Activated CD8-positive, alpha-beta memory T cell treated with anti-CD3 and anti-CD28 coated beads for 24 hours (primary cell): Measurements from ENCODE around the gene TSPAN9.

ENCODE experiments used
- DNase-seq: peaks from one replicate; pipeline ENCODE4 v3.0.0-alpha.2; 2020

TSPAN9 gene

DNA sequence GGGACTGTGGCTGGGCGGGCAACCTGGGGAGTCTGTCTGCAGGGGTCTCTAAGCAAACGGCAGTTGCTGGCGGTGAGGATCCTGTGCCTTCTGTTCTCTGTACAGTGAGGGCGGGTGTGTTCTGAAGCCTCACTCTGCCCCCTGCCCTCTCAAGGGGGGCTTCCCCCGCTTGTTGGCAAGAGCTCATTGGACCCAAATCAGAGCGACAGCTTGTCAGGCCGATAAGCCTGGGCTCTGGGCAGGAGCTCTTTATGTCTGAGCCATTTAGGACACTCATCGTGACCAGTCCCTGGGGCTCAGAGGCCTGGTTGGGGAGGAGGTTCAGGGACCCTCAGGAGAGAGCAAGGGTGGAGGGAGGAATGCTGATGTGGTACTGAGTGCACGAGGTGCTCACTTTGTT lies 136.0 kb downstream of the TSPAN9 start:
- DNase-seq = no peak

DNA sequence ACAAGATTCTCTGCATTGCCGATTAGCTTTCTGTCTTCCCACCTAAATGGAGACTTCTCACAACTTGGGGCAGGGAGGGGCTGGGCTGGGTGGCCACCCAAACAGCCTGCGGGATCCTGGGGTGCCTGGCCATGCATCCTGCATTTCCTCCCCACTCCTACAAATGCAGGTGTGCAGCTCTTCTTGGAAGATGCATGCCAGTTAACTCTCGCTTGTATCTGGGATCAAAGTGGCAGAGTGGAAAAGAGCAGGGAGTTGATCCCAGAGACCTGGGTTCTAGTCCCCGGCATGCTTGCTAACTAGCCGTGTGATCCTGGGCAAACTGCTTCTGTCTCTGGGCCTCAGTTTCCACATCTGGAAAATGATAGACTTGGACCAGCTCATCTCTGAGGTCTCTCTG lies 136.6 kb downstream of the TSPAN9 start:
- no peak for DNase-seq

DNA sequence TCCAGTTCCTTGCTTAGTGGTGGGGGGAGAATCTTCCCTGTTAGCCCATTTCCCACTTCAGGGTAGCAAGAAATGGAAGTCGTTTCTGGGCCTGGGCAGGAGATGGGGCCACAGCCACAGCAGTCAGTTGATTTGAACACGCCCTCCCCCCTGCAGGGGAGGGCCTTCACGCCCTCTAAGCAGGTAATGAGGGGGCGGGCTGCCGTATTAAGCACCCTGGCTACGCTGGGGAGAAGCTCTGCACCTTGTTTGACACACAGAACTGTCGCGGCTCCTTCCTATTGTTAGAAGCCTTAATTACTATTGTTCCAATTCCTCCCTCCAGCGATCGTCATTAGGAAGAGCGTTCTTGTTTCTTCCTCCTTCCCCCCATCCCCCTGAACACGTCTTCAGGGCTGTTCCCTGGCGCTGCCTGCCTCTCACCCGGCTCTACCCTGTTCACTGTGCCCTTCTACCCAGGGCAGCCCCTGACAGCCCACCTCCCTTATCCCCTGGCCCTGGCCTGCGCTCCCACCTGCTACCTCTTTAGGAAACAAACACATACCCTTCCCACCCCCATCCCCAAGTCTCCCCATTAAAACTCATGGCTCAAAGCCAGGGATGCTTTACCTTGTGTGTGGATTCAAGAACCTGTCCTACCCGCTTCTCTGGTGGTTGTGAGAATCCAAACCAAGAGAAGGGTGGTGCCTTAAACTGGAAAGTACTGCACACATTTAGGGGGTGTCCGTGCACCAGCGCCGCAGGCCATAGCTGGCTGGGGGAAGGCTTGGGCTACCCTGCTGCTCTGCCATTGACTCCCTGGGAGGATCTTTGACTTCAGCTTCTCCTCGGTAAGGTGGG lies 137.6 kb downstream of the TSPAN9 start:
- DNase-seq = no peak

DNA sequence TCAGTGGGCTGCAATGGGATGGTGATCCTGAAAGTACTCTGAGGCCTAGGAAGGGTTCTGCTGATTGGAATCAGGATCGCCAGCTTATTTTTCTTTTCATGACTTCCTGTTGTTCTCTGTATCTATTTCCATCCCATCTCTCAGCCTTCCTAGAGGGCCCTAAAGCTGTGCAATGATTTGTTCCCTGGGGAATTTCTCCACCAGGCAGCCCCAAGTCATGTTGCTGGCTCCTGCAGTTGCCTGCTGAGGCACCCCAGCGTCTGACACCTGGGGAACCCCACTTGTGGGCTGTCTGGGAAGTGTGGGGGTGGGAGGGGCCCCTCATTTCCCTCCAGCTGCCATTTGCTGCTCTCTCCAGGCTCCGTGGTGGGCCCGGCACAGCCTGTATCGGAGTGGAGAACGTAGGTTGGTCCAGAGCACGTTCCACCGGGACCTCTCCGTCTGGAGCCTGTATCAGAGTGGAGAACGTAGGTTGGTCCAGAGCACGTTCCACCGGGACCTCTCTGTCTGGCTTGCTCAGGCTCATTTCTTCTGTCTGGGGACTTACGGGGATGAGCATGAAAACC lies 138.3 kb downstream of the TSPAN9 start:
- DNase-seq = no peak

DNA sequence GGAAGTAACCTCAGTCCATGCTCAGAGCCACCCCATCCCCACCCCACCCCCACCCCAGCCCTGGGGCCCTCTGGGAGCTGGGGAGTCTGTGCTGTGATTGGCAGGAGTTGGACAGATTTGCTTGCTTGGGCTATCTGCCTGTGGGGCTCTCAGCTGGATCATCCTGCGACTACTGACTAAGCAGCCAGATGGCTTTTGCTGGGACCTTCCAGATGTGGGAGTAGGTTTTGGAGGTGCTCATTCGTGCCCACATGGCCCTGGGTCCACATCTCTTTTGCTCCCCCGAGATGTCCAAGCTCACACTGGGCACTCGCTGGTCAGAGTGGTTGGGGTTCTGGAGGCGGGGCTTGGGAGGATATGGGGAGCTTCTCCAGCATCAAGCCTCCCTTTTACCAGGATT lies 138.9 kb downstream of the TSPAN9 start:
- no peak for DNase-seq

DNA sequence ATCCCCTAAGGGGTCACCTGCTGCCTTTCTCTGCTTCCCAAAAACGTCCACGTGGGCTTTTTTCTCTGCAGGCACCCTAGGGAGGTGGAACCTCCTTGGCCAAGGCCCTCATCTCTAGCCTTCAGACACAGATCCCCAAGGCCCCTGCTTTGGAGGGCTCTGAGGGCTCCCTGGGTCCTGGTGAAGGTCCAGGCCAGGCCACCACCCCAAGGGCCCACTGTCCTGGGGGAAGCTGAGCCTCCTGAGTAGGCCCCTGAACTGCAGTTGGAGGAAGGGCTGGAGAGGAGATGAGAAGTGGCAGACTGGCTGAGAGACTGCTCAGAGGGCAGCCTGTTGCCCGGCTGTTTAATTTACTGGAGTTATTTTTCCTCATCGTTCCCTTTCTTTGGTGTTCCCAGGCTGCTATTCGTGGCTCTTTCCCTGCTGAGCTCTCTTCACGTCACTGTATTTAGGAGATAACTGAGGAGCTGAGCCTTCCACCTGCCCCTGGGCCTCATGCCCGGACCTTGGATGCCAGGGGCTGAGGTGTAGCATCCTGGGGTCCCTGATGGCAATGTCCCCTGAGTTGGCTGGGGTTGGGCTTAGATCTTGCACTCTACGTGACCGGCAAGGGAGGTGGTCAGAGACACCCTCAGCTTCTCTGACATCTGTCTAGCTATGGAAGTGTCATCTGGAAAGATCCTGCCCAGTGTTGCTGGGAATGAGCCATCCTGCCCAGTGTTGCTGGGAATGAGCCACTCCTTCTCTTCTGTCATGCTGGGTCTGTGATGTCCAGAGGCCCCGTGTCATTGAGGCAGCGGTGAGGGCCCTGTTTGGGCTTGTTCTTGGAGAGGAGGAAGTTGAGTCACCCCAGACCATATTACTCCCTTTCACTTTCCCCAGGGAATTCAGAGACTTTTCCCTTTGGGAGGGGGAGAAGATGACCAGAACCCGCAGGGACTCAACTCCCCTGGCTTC lies 139.8 kb downstream of the TSPAN9 start:
- DNase-seq = no peak

DNA sequence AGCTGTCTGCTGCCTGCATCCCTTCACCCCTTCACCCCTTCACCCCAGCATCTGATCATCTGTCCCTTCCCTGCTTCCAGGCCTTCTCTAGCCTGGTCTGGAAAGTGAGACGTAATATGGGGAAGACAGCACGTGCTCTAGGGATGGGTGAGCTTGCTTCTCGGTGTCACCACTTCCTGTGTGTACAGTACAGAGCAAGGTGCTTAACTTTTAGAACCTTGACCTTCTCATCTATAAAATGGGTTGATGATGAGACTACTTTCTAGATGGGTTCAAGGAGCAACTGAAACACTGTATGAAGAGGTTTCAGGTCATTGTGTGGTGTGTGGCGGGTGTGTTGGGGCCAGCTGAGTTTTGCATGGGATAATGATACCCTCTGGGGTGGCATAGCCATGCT lies 140.5 kb downstream of the TSPAN9 start:
- no peak for DNase-seq

DNA sequence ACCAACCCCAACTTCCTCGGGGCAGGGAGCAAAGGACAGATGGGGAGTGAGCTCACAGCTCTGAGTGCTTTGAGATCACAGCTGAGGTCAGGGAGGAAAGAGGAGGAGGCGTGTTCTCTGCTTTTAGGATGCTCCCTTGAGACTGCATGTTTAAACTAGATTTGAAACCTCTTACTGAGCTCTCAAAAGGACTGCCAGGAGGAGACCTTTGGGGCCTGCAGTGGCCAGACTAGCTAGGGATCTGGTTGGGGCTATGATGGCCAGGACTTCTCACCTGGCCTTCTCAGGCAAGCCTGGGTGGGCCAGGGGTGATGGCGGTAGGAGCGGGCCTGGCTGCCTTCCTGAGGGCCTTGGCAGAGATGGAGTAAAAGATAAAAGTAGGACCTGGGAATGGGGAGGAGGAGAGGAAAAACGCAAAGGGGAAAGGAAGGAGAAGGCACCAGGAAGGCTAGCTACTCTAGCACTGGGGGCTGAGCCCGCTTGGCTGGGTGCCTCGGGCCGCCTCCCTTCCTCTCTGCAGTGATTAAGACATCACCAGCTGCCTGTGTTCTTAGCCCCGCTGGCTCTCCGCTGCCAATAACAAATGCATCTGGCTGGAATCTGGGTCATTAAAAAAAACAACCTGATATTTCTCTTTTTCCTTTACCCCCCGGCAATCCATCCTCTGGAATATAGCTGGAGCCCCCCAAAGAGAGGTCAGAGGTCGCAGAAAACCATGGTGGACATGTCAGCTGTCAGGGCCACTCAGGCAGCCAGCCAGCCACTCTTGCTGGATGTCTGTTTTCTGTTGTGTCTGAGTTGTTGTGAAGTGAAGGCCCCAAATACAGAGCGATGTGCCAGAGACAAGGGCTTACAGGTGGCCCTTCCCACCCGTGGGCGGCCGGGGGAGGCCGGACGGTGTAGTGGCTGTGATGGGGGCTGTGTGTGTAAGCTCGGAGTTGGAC lies 141.3 kb downstream of the TSPAN9 start:
- no peak for DNase-seq

DNA sequence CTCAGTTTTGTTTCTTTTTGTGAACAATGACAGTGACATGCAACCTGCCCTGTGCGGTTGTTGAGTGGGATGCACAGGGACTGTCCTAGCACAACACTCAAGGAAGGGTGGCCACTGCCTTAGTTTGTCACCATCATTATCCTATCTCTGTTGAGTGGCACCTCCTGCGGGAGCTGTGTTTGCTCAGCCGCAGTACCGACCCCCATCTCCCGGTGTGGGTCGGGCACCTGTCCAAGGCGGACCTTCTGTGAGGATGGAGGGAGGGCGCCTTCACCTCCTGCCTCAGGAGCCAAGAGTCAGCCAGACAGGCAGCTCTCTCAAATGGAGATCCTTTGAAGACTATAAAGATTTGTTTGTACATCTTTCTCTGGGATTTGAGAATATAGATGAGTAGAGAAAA lies 142.1 kb downstream of the TSPAN9 start:
- DNase-seq = no peak

DNA sequence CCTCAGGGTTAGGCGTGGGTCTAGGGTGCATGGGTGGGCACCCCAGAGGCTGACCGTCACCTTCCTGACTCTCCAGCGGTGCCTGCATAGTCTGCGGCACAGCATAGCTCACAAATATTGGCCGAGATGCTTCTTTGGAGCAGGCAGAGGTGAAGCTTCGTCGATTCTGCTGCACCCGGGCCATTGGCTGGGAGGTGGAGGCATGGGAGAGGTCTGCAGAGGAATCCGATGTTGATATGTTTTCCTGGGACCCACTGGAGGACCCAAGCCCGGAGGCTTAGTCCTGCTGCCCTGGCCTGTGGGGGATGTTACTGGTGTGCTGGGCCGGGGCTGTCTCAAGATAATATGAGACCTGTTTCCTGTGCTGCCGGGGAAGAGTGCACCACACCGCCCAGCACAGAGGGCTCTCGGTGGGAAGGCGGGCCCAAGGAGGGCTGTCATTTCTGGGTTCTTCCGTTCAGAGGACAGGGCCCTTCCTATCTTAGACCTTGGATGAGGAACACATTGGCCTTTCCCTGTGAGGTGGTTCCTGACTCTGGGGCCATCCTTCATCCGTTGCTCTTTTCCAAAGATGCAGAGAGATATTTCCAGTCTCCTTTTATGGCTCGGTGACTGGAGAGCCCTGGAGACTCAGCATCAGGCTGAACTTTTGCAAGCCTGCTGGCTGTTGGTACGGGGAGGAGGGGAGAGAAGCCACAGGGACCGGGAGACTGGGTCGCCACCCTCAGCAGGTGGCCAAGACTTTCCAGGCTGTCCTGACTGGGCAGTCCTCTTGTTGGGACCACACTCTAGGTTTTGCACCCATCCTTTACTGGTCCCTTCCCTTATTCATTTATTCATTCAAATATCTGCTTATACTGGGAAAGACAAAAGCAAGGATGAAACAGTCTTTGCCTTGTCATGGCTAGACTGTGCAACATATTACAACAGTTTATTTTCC lies 143.5 kb downstream of the TSPAN9 start:
- no peak for DNase-seq

DNA sequence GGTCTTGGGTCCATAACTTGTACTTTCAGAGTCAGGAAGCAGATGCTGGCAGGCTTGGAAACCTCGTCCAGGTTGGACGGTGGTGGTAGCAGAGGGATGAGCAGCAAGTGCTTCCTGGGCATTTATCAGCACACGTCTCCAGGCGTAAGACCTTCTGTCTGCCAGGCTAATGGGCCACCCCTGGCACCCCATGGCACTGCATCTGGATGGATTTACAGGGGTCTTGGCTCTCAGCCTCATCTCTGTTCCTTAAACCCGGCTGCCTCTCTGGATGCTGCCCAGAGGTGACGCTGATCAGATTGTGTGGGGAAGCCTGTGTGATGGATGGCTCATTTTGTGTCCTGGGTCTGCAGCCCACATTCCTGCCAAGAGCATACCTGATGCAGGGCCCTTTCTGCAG lies 145.1 kb downstream of the TSPAN9 start:
- no peak for DNase-seq

DNA sequence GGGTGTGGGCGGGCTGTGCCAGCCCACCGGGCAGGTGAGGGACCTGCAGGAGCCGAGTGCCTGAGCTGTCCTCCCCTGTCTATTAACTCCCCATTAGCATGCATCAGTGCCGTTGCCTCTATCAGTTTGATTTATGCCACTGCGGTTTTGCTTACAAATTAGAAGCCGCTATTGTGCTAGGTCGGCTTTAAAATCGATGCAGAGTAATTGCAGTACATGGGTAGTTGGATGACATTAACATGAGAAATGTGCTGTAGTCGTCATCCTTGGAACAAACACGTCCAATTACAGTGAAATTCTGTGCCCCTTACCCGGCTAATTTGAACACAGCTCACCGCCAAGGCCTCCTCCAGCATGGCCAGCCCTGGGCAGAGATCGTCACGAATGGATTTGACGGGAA lies 145.8 kb downstream of the TSPAN9 start:
- no peak for DNase-seq

DNA sequence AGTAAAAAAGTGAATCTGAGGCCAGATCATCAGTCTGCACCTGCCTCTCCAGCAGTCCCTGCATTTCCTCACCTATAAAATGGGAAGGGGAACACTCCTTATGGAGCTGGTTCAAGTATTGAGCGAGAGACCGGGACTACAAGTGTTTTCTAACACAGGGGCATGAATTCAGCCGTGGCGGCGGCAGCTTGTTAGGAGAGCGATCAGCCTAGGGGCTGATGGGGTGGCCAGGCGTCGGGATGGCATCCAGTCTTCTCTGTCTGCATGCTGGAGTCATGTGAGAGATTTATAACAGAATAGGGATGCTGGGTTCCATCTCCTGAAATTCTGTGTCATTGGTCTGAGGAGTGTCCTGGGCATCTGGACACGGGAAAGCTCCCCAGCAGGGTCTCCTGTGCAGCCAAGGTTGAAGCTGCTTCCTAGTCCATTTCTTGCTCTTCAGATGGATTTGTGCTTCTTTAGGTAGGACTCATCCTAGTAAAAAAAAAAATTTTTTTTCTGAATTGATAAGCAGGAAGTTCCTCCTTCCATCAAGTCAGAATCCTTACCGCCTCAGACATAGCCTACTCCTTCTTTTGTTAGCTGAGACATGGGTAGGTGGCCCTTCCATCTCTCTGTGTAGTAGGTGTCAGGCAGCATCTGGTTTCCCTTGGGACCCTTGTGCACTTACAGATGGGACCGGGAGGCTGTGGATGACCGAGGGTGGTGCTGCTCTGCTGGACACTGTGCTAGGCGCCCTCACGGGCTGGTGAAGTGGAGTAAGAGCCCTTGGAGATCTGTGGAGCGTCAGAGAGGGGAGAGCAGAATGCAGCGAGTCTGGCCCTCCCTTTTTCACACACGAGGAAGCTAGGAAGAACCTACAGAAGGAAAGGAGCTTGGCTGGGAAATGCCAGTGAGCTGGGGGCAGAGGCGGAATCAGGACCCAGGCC lies 146.7 kb downstream of the TSPAN9 start:
- DNase-seq = no peak

DNA sequence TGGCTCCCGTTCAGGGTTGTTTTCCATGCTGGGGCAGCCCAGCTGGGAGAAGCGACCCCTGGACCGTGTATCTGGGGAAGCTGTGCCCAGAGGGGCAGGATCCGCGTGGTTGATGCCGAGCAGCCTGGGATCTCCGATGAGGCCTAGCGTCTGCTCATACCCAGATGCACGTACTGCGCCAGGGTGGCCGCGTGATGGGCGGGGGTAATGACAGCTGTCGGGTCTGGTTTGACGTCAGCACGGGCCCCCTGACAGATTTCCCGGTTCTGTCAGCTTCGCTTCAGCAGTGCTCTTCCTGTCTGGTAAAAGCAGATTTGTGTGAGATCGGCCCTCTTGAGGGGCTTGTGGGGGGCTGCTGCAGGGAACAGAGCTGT lies 147.3 kb downstream of the TSPAN9 start:
- no peak for DNase-seq

DNA sequence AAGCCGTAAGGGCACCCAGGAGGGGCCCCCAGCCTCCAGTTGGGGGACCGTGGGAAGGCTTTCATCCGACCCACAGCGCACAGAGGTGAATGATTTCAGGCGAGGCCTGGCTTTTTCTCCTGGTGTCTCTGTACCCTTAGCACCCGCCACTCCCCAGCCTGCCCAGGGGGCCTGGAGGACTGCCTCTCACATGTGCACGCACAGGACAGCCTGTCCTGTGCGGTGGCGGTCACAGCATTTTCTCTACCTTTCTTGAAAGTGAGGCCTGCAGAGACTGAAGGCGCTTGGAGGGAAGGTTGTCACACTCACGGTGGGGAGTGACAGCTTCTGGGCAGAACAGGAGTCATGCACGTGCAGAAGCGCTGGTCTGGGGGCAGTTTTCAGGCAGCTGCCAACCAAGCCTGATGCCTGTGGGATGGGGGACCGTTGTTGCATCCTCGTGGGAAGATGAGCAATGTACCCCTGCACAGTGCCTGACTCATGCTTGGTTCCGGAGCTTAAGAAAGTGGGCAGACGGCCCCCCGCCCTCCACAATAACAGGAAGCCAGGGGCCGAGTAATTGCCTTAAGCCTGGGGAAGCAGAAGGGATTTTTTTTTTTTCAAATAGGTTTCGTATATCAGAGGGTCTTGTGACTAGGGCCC lies 148.1 kb downstream of the TSPAN9 start:
- no peak for DNase-seq

DNA sequence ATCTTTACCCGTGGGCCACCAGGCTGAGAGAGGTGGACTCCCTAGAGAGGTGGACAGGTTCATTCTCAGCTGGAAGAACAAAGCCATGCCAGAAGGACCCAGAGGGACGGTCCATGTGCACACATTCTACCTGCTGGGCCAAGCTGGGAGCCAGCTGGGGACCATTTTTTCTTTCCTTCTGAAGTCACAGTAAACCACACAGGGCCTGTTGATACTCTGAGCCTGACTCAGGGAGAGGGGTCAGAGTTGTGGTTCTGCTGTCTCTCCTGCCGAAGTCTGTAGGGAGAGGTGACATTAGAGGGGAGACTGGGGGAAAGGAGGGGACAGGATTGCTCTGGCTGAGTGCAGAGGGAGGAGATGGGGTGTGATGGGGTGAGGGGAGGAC lies 148.6 kb downstream of the TSPAN9 start:
- DNase-seq = no peak

DNA sequence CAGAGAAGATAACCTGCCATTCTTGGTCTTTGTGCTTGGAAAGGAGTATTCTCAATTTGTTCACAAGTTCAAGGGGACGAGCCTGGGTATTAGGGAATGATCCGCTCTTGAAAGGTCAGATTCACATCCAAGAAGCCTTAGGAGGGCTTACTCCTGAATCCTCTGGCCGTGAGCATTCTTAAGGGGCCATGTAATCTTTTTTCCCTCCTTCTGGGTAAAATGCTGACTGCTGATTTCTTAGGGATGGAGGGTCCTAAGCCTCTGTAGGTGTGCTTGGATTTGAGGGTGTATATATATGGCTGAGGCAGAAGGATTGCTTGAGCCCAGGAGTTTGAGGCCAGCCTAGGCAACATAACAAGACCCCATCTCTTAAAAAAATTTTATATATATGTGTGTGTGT lies 149.1 kb downstream of the TSPAN9 start:
- no peak for DNase-seq

DNA sequence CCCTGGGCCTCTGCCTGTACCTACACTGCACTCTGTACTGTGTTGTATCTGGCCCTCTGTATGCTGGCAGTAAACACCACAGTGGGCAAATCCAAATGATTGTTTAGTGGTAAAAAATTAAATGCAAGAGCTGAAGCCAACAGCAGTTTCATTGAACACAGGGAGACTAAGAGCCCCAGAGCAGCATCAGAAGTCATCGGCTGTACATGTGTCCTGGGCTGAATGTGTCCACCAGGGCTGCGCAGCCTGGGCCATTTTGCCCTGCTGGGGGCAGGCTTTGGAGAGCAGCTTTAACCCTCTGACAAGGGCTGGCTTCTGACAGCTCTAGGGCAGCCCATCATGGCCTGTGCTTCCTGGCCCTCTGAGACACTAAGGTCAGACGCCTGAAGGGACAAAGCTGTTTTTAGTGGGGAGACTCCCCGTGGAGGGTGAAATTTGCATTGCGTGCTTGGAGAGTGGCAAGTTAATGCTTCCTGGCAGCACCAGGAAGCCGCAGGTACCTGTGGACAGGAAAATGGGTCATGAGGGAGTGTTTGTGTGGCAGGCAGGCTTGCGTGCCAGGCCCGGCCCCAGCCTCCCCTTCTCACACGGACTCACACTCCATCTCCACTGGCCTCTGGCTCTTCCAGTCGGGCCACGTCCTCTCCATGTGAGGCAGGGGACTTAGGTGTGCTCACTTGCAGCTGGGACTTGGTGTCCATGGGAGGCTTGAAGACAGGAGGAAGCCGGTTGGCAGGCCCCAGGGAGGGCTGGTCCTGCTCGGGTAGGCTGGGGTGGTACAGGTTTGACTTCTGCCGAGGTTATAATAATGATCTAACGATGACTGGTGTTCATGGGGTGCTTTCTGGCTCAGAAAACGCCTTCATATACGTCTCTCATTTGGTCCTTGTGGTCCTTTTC lies 150.1 kb downstream of the TSPAN9 start:
- no peak for DNase-seq

DNA sequence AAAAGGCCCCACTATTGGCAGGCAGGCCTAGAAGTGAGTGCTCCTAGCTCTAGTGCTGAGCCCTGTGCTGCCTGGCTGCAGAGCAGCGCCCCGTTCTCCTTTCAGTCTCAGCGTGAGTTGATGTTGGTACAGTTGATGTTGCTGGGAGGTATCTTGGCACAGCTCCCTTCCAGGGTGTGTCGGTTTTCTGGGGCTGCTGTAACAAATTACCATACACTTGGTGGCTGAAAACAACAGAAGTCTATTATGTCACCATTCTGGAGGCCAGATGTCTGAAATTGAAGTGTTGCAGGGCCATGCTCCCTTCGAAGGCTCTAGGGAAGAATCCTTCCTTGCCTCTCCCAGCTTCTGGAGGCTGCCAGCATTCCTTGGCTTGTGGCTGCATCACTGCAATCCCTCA lies 151.4 kb downstream of the TSPAN9 start:
- no peak for DNase-seq
